ENCODE results near the gene GPR84.

The GPR84 gene

GRCh38 chr12:54373649-54374561, 9.6 kb upstream of the GPR84 start:
- Mint-ChIP-seq H3K27me3 (no peaks in the 10 kb centered on the region), H3K9me3 (no peaks in the 10 kb centered on the region), H3K4me3 (no peak overlapping the region), H3K4me1 (peaks cover 18 to 29% of the 10 kb centered on the region in 2 donors), H3K27ac (no peak overlapping the region), H3K36me3 (peaks cover 0 to 4% of the 10 kb centered on the region in 2 donors)
- ATAC-seq (replicated peaks) (no peak), DNase-seq (no peak)

DNA sequence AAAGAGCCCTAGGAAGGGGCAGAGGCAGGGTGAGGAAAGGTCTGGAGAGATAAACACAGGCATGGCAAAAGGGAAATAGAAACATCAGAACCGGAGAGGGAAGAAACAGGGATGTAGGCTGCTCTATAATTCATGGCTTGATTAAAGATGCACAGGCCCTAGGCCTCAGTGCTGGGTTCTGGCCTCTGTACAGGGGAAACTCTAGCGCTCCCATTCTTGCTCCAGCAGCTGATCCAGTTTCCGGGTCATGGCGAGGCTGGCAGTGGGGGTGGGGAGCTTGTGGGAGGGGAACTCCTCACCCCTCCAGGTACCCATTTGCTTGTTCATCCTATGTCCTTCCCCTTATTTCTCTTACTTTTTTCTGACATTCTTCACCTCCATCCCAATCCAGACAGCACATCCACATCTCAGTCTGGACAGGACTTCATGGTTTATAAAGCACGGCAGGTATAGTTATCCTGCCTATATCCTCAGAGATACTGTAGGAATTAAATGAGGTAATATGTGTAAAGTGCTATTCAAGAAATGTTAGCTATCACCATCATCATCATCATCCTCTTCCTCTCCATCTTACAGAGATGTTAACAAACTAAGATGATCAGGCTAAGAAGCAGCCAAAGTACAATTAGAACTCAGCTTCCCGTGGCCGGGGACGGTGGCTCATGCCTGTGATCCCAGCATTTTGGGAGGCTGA, 8.0 kb upstream of the GPR84 start:
- H3K4me1 Mint-ChIP-seq: peaks cover 21 to 34% of the 10 kb centered on the region in 2 donors
- H3K9me3 Mint-ChIP-seq: no peaks in the 10 kb centered on the region
- no peaks in the 10 kb centered on the region for H3K27me3 Mint-ChIP-seq
- H3K4me3 Mint-ChIP-seq: no peak overlapping the region
- H3K27ac Mint-ChIP-seq: no peak overlapping the region
- no peak for ATAC-seq (replicated peaks)
- DNase-seq: no peak
- H3K36me3 Mint-ChIP-seq: peaks cover 0 to 4% of the 10 kb centered on the region in 2 donors

DNA sequence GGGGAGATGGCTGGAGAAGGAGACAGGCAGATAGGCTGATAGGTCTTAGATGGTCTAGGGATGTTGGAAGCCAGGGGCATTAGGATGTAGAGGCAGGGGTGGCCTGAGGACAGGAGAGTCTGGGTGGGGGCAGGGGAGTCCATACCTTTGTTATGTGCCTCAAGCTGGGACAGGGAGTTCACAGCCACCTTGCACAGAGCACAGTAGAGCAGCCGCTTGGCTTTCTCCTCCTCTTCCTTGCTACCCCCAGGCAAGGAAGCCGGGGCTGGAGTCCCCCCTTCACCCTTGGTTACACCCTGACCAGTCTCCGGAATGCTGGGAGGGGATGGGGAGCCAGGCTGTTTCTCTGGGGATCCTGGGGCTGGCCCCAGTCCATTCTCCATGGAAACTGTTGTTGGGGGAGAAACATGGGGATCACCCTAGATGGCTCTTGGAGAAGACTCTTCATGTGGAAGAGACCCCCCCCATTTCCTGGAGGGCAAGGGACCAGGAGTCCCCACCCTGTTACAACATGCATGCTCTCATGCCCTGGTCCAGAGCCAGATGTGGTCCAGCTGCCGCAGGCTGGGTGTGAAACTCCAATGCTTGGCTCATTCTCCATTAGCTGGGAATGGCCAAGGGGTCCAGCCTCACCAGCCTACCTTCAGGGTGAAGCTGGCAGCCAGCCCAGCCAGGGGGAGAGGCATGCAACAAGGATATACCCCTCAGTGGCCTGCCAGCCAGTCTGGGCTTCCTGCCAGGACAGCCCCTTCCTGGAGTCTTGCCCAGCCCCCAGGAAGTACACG, 7.2 kb upstream of the GPR84 start:
- Mint-ChIP-seq H3K27me3 (no peaks in the 10 kb centered on the region), H3K9me3 (no peaks in the 10 kb centered on the region), H3K36me3 (peaks cover 0 to 4% of the 10 kb centered on the region in 2 donors), H3K4me3 (no peak overlapping the region), H3K27ac (no peak overlapping the region), H3K4me1 (peaks cover 21 to 34% of the 10 kb centered on the region in 2 donors)
- ATAC-seq (replicated peaks) (no peak), DNase-seq (no peak)

GRCh38 chr12:54370171-54370730, 6.0 kb upstream of the GPR84 start:
- ATAC-seq (replicated peaks) (no peak), DNase-seq (no peak)
- Mint-ChIP-seq H3K9me3 (no peaks in the 10 kb centered on the region), H3K4me1 (peaks cover 21 to 32% of the 10 kb centered on the region in 2 donors), H3K27ac (no peak overlapping the region), H3K27me3 (no peaks in the 10 kb centered on the region), H3K4me3 (peak overlapping the region; percentile 23 to 53), H3K36me3 (peaks cover 0 to 4% of the 10 kb centered on the region in 2 donors)

- DNase-seq: no peak
- Mint-ChIP-seq H3K4me3 (peak overlapping the region in 1 of 2 donors; percentile 63), H3K4me1 (peaks cover 23 to 32% of the 10 kb centered on the region in 2 donors), H3K27ac (peak overlapping the region; percentile 77), H3K36me3 (peaks cover 0 to 4% of the 10 kb centered on the region in 2 donors), H3K9me3 (no peaks in the 10 kb centered on the region), H3K27me3 (no peaks in the 10 kb centered on the region)
- no peak for ATAC-seq (replicated peaks)
Measured at GRCh38 chr12:54369597-54370131, 5.4 kb upstream of the GPR84 start.

GRCh38 chr12:54368709-54369596, 4.7 kb upstream of the GPR84 start:
- H3K4me1 Mint-ChIP-seq: peaks cover 30 to 39% of the 10 kb centered on the region in 2 donors
- peak overlapping the region; percentile 44 to 63 for H3K4me3 Mint-ChIP-seq
- H3K27ac Mint-ChIP-seq: peak overlapping the region; percentile 77

DNA sequence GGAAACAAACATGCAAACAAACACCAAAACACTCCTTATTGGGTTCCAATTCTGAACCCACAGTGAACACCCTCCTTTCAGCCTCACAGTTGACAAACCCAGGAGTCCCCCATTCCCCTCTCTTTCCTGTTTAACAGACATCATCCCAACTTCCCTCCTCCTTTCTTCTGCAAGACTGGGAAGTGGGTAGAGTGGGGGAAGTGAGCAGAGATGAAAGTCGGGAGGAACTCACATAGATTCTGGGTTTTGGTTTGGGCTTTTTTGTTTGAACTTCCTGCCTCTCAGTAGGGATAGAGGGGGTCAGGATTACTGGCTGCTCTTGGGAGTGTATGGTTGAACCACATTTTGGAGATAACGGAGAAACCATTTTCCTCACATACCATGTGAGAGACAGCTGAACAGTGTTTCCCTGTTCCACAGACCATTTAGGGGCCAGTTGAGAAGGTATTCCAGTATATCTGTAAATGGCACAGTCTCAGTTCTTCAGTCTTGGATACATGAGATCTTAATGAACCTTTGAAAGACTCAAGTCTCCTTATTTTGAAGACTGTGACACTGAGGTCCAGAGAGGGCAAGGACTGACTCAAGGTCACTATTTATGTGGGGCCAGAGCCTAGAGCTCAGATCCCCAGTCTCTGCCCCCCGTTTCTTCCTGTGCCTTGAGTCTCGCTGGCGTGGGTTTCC, 3.9 kb upstream of the GPR84 start:
- DNase-seq: no peak
- no peaks in the 10 kb centered on the region for H3K9me3 Mint-ChIP-seq
- peaks cover 0 to 4% of the 10 kb centered on the region in 2 donors for H3K36me3 Mint-ChIP-seq
- no peaks in the 10 kb centered on the region for H3K27me3 Mint-ChIP-seq
- peak; percentile 31 to 44 for ATAC-seq (replicated peaks)
- H3K4me3 Mint-ChIP-seq: peak overlapping the region; percentile 44 to 63
- H3K27ac Mint-ChIP-seq: peak overlapping the region; percentile 15
- peaks cover 33 to 42% of the 10 kb centered on the region in 2 donors for H3K4me1 Mint-ChIP-seq

More at GRCh38 chr12:54368709-54369596, 4.7 kb upstream of the GPR84 start:
- ATAC-seq (replicated peaks): peak; percentile 92 to 94
- H3K27me3 Mint-ChIP-seq: no peaks in the 10 kb centered on the region
- peaks cover 0 to 4% of the 10 kb centered on the region in 2 donors for H3K36me3 Mint-ChIP-seq
- peak; percentile 66 for DNase-seq
- no peaks in the 10 kb centered on the region for H3K9me3 Mint-ChIP-seq

DNA sequence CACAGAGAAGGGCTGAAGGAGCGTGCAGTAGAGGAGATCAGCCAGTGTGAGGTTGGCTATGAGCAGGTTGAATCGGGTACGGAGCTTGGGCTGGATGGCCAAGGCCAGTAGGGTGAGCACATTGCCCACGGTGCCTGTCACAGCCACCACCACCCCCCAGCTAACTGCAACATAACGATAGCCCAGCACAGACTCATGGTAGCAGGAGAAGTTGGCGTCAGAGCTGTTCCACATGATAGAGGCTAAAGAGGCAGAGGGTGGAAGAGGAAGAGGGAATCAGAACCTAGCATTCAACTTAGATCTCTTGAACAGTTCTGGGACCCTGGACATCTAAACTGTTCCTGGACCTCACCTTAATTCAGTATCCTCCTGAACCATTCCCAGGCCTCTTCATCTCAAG, 668 bp downstream of the GPR84 start:
- ATAC-seq (replicated peaks) (no peak), DNase-seq (no peak)
- Mint-ChIP-seq H3K27ac (no peak overlapping the region), H3K4me1 (peaks cover 27 to 35% of the 10 kb centered on the region in 2 donors), H3K4me3 (no peak overlapping the region), H3K36me3 (no peaks in the 10 kb centered on the region), H3K9me3 (no peaks in the 10 kb centered on the region), H3K27me3 (no peaks in the 10 kb centered on the region)

GRCh38 chr12:54363047-54363446, 1.2 kb downstream of the GPR84 start:
- H3K27ac Mint-ChIP-seq: no peak overlapping the region
- no peak for ATAC-seq (replicated peaks)
- H3K9me3 Mint-ChIP-seq: no peaks in the 10 kb centered on the region
- no peak for DNase-seq
- H3K4me3 Mint-ChIP-seq: no peak overlapping the region
- H3K4me1 Mint-ChIP-seq: peaks cover 23 to 29% of the 10 kb centered on the region in 2 donors
- H3K36me3 Mint-ChIP-seq: no peaks in the 10 kb centered on the region
- no peaks in the 10 kb centered on the region for H3K27me3 Mint-ChIP-seq

DNA sequence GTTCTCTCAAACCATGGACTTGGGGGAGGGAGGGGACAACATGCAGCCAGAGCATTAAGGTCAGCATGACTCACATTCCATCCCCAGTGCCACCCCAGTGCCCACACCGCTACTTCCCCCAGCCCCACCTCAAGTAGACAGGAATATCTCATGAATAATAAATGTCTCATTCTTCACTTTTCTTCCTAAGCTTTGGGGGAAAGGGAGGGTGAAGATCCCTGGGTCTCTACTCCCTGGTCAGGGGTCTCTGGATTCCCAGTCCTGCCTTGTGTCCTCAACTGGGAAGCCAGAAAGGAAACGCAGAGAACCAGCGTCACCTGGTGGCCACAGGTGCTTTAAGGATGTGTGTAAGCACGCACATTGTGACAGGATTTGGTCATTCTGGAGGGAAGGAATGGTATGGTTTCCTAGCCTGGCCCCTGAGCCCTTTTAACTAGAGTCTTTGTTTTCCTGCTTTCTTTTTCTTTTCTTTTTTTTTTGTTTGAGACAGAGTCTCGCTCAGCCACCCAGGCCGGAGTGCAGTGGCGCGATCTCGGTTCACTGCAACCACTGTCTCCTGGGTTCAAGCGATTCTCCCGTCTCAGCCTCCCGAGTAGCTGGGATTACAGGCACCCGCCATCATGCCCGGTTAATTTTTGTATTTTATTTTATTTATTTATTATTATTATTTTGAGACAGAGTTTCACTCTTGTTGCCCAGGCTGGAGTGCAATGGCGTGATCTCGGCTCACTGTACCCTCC, 3.4 kb downstream of the GPR84 start:
- Mint-ChIP-seq H3K27ac (peak overlapping the region; percentile 28), H3K36me3 (no peaks in the 10 kb centered on the region), H3K27me3 (no peaks in the 10 kb centered on the region), H3K9me3 (no peaks in the 10 kb centered on the region), H3K4me3 (peak overlapping the region in 1 of 2 donors; percentile 6), H3K4me1 (peaks cover 24 to 33% of the 10 kb centered on the region in 2 donors)
- DNase-seq (no peak), ATAC-seq (replicated peaks) (no peak)

DNA sequence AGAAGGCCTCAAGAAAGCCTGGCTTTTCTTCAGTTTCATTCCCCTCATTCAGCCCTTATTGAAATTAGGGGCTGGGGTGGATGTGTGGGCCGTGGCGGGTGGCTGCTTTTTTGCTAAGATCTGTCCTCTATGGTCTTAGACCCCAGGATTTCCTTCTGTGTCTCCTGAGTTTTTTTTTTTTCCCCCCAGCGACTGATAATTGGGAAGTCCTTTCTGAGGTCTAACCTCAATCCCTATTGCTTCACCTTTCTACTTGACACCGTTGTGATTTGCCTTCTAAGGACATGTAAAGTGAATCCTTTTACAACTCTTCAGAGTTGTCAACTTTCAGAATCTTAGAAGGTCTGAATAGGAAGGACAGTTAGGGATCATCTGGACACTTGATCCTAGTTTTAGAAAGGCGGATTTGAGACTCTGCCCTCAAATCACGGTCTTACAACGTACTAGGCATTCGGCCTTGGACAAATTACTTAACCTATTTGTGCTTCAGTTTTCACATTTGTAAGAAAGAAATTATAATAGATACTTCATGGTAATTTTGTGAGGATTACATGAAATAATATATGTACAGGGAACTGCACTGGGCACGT, 4.4 kb downstream of the GPR84 start:
- Mint-ChIP-seq H3K36me3 (peaks cover 0 to 2% of the 10 kb centered on the region in 2 donors), H3K27me3 (no peaks in the 10 kb centered on the region), H3K9me3 (no peaks in the 10 kb centered on the region), H3K4me3 (no peak overlapping the region), H3K4me1 (peaks cover 24 to 32% of the 10 kb centered on the region in 2 donors), H3K27ac (no peak overlapping the region)
- DNase-seq (no peak), ATAC-seq (replicated peaks) (no peak)

Measured in stimulated activated naive B cell treated with anti-CD40 and anti-IgM and Interleukin-4, amounts not matched to agents 10 μg/mL and 1 μg/mL and 100 μg/mL, for 72 hours (primary cell).